Activated CD8-positive, alpha-beta T cell treated with anti-CD3 and anti-CD28 coated beads, Interleukin-2, amount 10 ng/mL, durations not matched to agents 7 days and 5 days (primary cell): ENCODE data around the gene RPP25L. TPM values are rescaled to one million over a fixed set of nuclear protein-coding genes. Genes with fewer than 3 reads are reported as not detected.
"Not testable (repeated sequence)": the region's sequence is repeated elsewhere in the genome, so short reads cannot be mapped to it uniquely, and the experiment has no call there.

Experiments used
- ATAC-seq: fragments of 150-1000 bp; cut with Tn5 transposase; one replicate; pipeline ENCODE4 v1.10.0; 2021; ENCODE audit warnings: moderate library complexity
- CTCF ChIA-PET: fragments of 350-600 bp; sonication (Branson Sonifier 250); formaldehyde crosslinking; loops from one replicate; lab custom pipeline; 2021; ENCODE audit warnings: antibody characterized with exemption; lab: Charles Lee
- POLR2A ChIA-PET: fragments of 350-600 bp; sonication (Branson Sonifier 250); formaldehyde crosslinking; loops from one replicate; lab custom pipeline; 2021; ENCODE audit warnings: antibody characterized with exemption; lab: Charles Lee
- DNase-seq: peaks from one replicate; pipeline ENCODE4 v3.0.0-alpha.2; 2020
- H3K27ac Mint-ChIP-seq: one replicate; pipeline ENCODE4 v1.8.0; 2021; ENCODE audit warnings: mild to moderate bottlenecking, mixed read lengths
- H3K27me3 Mint-ChIP-seq: one replicate; pipeline ENCODE4 v1.8.0; 2021; ENCODE audit warnings: low read depth, mixed read lengths
- H3K36me3 Mint-ChIP-seq: one replicate; pipeline ENCODE4 v1.8.0; 2021; ENCODE audit warnings: low read depth, mixed read lengths
- H3K4me1 Mint-ChIP-seq: one replicate; pipeline ENCODE4 v1.8.0; 2021; ENCODE audit warnings: low read depth, mixed read lengths
- H3K4me3 Mint-ChIP-seq: one replicate; pipeline ENCODE4 v1.8.0; 2021; ENCODE audit warnings: mild to moderate bottlenecking, mixed read lengths
- H3K9me3 Mint-ChIP-seq: one replicate; pipeline ENCODE4 v1.8.0; 2022; ENCODE audit warnings: mixed read lengths; ENCODE audit not compliant: insufficient read depth
- total RNA-seq, 2 experiments: library from RNA; stranded (reverse); gene quantifications; one replicate each; pipeline ENCODE4 v1.2.3, GENCODE V29; 2021

RPP25L gene
- total RNA-seq, 2 experiments from 2014 or later = 23.2 to 26.4 TPM

DNA sequence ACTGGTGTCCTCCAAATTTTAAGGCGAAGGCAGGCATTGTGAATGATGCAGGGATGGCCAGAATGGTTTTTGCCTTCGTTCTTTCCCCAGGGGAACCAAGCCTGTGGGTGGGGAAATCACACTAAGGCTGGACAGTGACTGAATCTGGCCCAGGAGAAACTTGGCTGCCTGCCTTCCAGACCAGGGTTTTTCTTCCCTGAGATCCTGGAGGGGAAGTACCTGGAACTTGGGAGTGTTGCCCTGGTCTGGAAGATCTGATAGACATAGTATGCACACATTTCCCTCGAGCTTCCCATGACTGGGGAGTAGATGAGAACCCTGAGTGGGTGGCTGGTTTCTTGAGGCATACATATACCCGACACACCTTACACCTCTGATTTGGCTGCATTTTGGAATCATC, 39.4 kb upstream of the RPP25L start:
- no peaks in the 10 kb centered on the region for H3K9me3 Mint-ChIP-seq
- no peak overlapping the region for H3K4me3 Mint-ChIP-seq
- ChIA-PET POLR2A (interaction anchor here (0.5 kb wide), 1 partner anchor 13 kb away, joined by 3 read pairs; no protein-coding TSS in a partner anchor), CTCF (interaction anchor here (6.8 kb wide), 1 partner anchor 11 kb away, joined by 86 read pairs; the partner anchor contains the start of gene CCL27)
- H3K27ac Mint-ChIP-seq = no peak overlapping the region
- no peak for DNase-seq
- no peaks in the 10 kb centered on the region for H3K27me3 Mint-ChIP-seq
- no peak for ATAC-seq
- peaks cover 44% of the 10 kb centered on the region for H3K4me1 Mint-ChIP-seq
- peaks cover 28% of the 10 kb centered on the region for H3K36me3 Mint-ChIP-seq

DNA sequence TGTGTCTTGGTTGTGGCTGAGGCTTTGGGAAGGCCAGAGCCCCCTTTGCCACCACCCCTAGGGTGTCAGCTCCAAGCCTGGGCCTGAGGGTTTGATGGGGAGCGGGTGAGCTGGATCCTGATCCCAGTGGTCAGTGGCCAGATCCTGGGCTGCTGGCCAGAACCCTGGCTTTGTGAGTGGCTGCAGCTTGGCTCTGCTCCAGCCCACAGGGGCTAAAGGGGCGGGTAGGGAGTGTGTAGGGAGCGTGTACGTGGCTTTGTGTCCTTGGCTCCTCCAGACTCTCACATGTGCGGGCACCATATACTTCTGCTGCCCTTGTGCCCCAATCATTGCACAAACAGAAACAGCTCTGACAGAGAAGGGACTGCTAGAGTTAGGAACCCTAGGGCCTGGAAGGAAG, 38.9 kb upstream of the RPP25L start:
- H3K27me3 Mint-ChIP-seq = no peaks in the 10 kb centered on the region
- H3K36me3 Mint-ChIP-seq = peaks cover 28% of the 10 kb centered on the region
- POLR2A ChIA-PET = interaction anchor here (0.8 kb wide), 1 partner anchor 14 kb away, joined by 3 read pairs; no protein-coding TSS in a partner anchor
- H3K4me1 Mint-ChIP-seq = peaks cover 49% of the 10 kb centered on the region
- CTCF ChIA-PET = interaction anchor here (6.8 kb wide), 1 partner anchor 12 kb away, joined by 86 read pairs; the partner anchor contains the start of gene CCL27
- DNase-seq (no peak), ATAC-seq (no peak)
- H3K27ac Mint-ChIP-seq = no peak overlapping the region
- H3K4me3 Mint-ChIP-seq = no peak overlapping the region
- no peaks in the 10 kb centered on the region for H3K9me3 Mint-ChIP-seq

DNA sequence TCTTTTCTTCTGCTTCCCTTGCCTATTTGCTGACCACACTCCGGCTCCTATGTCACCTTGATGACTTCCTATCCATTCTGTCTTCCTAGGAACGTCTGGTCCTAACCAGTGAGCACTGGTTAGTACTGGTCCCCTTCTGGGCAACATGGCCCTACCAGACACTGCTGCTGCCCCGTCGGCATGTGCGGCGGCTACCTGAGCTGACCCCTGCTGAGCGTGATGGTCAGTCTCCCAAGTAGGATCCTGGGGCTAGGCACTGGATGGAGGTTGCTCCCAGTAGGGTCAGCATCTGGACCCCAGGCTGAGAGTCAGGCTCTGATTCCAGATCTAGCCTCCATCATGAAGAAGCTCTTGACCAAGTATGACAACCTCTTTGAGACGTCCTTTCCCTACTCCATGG, 36.8 kb upstream of the RPP25L start:
- Mint-ChIP-seq H3K4me3 (peak overlapping the region; percentile 5), H3K9me3 (no peaks in the 10 kb centered on the region), H3K27ac (no peak overlapping the region), H3K36me3 (peaks cover 28% of the 10 kb centered on the region), H3K27me3 (no peaks in the 10 kb centered on the region), H3K4me1 (peaks cover 50% of the 10 kb centered on the region)
- no peak for DNase-seq
- ChIA-PET POLR2A (interaction anchor here (0.6 to 5.1 kb wide), 4 partner anchors 11 to 532 kb away, joined by 3 to 27 read pairs (median 4); partner anchors contain the start of gene DCTN3), CTCF (interaction anchor here (1.6 to 6.9 kb wide), 3 partner anchors 14 to 54 kb away, joined by 4 to 156 read pairs (median 86); partner anchors contain the start of genes CCL27 and SIGMAR1)
- ATAC-seq = no peak

DNA sequence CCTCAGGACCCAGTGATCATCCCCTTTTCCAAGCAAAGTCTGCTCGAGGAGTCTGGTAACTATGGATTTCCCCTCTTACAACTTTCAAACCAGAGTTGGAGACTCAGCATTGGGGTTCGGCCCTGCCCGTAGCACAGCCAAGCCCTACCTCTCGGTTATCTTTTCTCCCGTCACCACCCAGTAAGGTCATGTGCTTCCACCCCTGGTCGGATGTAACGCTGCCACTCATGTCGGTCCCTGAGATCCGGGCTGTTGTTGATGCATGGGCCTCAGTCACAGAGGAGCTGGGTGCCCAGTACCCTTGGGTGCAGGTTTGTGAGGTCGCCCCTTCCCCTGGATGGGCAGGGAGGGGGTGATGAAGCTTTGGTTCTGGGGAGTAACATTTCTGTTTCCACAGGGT, 35.8 kb upstream of the RPP25L start:
- CTCF ChIA-PET = interaction anchor here (0.6 to 6.9 kb wide), 6 partner anchors 9 to 467 kb away, joined by 3 to 156 read pairs (median 16); partner anchors contain the start of genes ATOSB, CCL27 and SIGMAR1

DNA sequence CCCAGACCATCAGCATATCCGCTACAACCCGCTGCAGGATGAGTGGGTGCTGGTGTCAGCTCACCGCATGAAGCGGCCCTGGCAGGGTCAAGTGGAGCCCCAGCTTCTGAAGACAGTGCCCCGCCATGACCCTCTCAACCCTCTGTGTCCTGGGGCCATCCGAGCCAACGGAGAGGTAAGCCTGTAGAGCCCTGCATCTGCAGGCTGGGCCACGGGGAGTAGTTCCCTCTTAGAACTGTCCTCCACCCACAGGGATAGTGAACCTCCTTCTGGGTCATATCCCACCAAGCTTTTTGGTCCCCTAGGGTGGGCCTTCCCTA, 35.1 kb upstream of the RPP25L start:
- Mint-ChIP-seq H3K9me3 (no peaks in the 10 kb centered on the region), H3K36me3 (peaks cover 28% of the 10 kb centered on the region), H3K27ac (peak overlapping the region; percentile 88), H3K27me3 (no peaks in the 10 kb centered on the region), H3K4me1 (peaks cover 39% of the 10 kb centered on the region), H3K4me3 (peak overlapping the region; percentile 91)
- ATAC-seq (no peak), DNase-seq (no peak)
- POLR2A ChIA-PET = interaction anchor here (1.1 to 5.1 kb wide), 7 partner anchors 9 to 27 kb away, joined by 4 to 45 read pairs (median 8); partner anchors contain the start of genes DCTN3 and SIGMAR1
- CTCF ChIA-PET = interaction anchor here (0.6 to 6.9 kb wide), 12 partner anchors 9 to 468 kb away, joined by 3 to 156 read pairs (median 8); partner anchors contain the start of genes ATOSB, CCL27, DCTN3 and RPP25L

More for the DNA sequence above, 35.8 kb upstream of the RPP25L start:
- H3K9me3 Mint-ChIP-seq = no peaks in the 10 kb centered on the region
- no peak for DNase-seq
- H3K4me3 Mint-ChIP-seq = peak overlapping the region; percentile 91
- peaks cover 43% of the 10 kb centered on the region for H3K4me1 Mint-ChIP-seq
- peak overlapping the region; percentile 88 for H3K27ac Mint-ChIP-seq
- ATAC-seq = no peak
- H3K36me3 Mint-ChIP-seq = peaks cover 28% of the 10 kb centered on the region
- POLR2A ChIA-PET = interaction anchor here (1.6 to 5.1 kb wide), 6 partner anchors 9 to 27 kb away, joined by 3 to 45 read pairs (median 10); partner anchors contain the start of genes DCTN3 and SIGMAR1
- H3K27me3 Mint-ChIP-seq = no peaks in the 10 kb centered on the region

DNA sequence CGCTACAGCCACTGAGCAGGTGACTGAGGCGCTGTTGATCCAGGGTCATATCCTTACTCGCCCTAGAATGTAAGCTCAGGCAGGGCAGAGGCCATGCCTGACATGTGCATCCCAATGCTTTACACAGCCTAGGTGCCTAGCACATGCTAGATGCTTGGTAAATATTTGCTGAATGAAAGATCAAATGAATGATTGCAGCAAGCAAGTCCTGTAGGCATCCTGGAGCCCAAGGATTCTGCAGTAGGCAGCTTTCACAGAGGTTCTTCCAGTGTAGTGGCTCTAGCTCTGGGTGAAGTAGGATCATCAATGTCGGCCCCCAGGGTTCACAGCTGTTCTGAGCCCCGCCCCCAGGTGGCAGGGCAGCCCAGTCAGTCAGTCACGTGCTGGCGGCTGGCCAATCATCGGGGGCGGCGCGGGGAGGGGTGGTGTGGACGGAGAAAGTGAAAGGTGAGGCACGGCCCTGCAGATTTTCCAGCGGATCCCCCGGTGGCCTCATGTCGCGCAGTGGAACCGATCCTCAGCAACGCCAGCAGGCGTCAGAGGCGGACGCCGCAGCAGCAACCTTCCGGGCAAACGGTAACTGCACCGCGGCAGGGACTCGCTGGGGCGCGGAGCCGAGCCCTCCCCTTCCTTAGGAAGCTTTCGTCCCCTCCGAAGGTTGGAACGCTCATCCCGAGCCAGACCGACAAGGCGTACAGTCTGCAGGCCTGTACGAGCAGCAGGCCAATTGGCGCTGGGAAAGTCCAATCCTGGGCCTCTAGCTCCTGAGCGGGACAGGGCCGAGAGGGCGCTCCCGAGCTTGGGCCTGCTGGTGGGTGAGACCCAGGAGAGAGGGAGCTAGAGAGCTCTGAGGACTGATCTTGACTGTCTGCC, 34.5 kb upstream of the RPP25L start, which contains the start of gene GALT:
TSS of gene GALT (plus strand) at position 465 of the 873 bp plus-strand sequence. CDS start at position 495, 30 bp downstream.
- H3K36me3 Mint-ChIP-seq = peaks cover 28% of the 10 kb centered on the region
- peak within 1 kb of the TSS; percentile 88 for H3K27ac Mint-ChIP-seq
- ATAC-seq (peak; percentile 90), DNase-seq (peak; percentile 98)
- ChIA-PET POLR2A (interaction anchor here (1.1 to 5.1 kb wide), 7 partner anchors 9 to 26 kb away, joined by 4 to 45 read pairs (median 8); partner anchors contain the start of genes DCTN3 and SIGMAR1), CTCF (interaction anchor here (0.6 to 6.9 kb wide), 13 partner anchors 10 to 468 kb away, joined by 3 to 156 read pairs (median 5); partner anchors contain the start of genes ATOSB, CCL27, DCTN3 and RPP25L)
- H3K27me3 Mint-ChIP-seq = no peaks in the 10 kb centered on the region
- H3K4me3 Mint-ChIP-seq = peak within 1 kb of the TSS; percentile 91
- no peaks in the 10 kb centered on the region for H3K9me3 Mint-ChIP-seq
- H3K4me1 Mint-ChIP-seq = peaks cover 36% of the 10 kb centered on the region

DNA sequence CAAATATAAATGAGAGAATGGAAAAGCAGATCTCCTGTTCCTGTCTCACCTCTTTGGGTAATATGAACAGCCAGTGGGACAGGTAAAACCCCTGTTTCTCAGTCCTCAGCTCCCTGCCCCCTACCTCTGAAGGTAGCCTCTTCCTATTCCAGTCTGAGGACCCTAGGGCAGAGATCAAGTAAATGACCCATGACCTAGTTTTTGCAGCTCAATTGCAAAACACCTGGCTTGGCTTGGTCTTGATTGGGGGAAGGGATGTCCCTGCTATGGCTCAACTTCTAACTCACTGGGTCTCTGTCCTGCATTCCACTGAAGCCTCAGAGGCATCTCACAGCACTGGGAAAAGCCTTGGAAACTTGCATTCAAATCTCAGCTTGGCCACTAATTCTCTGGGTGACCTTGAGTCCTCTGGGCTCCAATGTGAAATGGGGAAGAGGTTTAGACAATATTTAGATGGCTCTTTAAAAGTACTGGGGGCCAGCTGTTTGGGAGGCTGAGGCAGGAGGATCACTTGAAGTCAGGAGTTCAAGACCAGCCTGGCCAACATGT, 32.9 kb upstream of the RPP25L start:
- H3K4me3 Mint-ChIP-seq = no peak overlapping the region
- H3K9me3 Mint-ChIP-seq = no peaks in the 10 kb centered on the region
- peaks cover 27% of the 10 kb centered on the region for H3K36me3 Mint-ChIP-seq
- DNase-seq = no peak
- no peaks in the 10 kb centered on the region for H3K27me3 Mint-ChIP-seq
- no peak for ATAC-seq
- H3K27ac Mint-ChIP-seq = no peak overlapping the region
- ChIA-PET POLR2A (interaction anchor here (1.1 to 5.1 kb wide), 2 partner anchors 11 to 25 kb away, joined by 3 to 27 read pairs; partner anchors contain the start of gene DCTN3), CTCF (interaction anchor here (0.8 to 6.9 kb wide), 6 partner anchors 10 to 58 kb away, joined by 3 to 156 read pairs (median 4); partner anchors contain the start of genes CCL27, RPP25L and SIGMAR1)
- H3K4me1 Mint-ChIP-seq = peaks cover 33% of the 10 kb centered on the region

DNA sequence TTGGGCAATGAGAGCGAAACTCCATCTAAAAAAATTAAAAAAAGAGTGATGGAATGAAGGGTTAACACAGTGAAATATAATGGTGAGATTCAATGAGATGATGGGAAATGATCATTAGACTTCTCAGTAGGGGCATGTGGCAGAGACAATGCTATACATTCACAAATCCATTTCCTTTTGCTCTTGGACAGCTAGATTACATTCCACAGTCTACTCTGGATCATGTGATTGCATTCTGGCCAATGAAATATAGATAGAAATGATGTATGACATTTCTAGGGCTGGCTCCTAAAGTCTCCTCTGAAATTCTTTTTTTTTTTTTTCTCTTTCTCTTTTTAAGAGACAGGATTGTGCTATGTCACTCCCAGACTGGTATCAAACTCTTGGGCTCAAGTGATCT, 30.8 kb upstream of the RPP25L start:
- ChIA-PET POLR2A (interaction anchor here (0.7 to 0.8 kb wide), 3 partner anchors 13 to 594 kb away, joined by 3 read pairs; partner anchors contain the start of genes DCTN3 and UBAP2), CTCF (interaction anchor here (0.8 to 6.9 kb wide), 3 partner anchors 8 to 25 kb away, joined by 3 to 156 read pairs (median 6); partner anchors contain the start of gene SIGMAR1)
- Mint-ChIP-seq H3K36me3 (peaks cover 8% of the 10 kb centered on the region), H3K27ac (no peak overlapping the region), H3K9me3 (no peaks in the 10 kb centered on the region), H3K4me3 (no peak overlapping the region), H3K27me3 (no peaks in the 10 kb centered on the region), H3K4me1 (peaks cover 25% of the 10 kb centered on the region)
- ATAC-seq (no peak), DNase-seq (no peak)

DNA sequence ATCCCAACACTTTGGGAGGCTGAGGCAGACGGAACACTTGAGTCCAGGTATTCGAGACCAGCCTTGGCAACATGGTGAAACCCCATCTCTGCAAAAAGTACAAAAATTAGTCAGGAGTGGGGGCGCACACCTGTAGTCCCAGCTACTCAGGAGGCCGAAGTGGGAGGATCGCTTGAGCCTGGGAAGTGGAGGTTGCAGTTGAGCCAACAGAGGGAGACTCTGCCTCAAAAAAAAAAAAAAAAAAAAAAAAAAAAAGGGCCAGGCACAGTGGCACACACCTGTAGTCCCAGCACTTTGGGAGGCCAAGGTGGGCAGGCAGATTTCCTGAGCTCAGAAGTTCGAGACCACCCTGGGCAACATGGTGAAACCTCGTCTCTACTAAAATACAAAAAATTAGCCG, 27.4 kb upstream of the RPP25L start:
- ATAC-seq, H3K27me3 Mint-ChIP-seq, H3K9me3 Mint-ChIP-seq, H3K4me3 Mint-ChIP-seq, POLR2A ChIA-PET, H3K27ac Mint-ChIP-seq, DNase-seq: not testable (repeated sequence)
- peaks cover 33% of the 10 kb centered on the region for H3K4me1 Mint-ChIP-seq
- peaks cover 19% of the 10 kb centered on the region for H3K36me3 Mint-ChIP-seq
- CTCF ChIA-PET = interaction anchor here (2.5 to 8.9 kb wide), 3 partner anchors 16 to 63 kb away, joined by 19 to 171 read pairs (median 131); partner anchors contain the start of genes DCTN3 and RPP25L

DNA sequence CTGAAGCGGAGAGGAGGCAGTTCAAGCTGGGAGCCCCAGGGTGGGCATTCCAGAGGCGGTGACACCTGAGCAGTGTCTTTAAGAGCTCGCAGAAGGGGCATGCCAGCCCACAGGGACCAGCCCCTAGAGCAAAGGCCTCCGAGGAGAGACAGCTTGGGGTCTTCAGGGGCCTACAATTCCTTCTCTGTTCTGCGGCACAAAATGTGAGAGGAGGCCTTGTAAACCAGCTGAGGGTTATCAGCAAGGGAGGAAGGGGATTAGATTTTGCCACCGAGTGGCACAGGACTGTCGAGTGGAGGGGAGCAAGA, 26.2 kb upstream of the RPP25L start:
- CTCF ChIA-PET = interaction anchor here (1.0 to 9.0 kb wide), 13 partner anchors 8 to 137 kb away, joined by 3 to 171 read pairs (median 5); partner anchors contain the start of genes CCL27, DCTN3, GALT and RPP25L

More for the DNA sequence above, 26.2 kb upstream of the RPP25L start:
- Mint-ChIP-seq H3K9me3 (no peaks in the 10 kb centered on the region), H3K4me3 (peak overlapping the region; percentile 85), H3K36me3 (peaks cover 19% of the 10 kb centered on the region), H3K27me3 (no peaks in the 10 kb centered on the region), H3K4me1 (peaks cover 38% of the 10 kb centered on the region), H3K27ac (peak overlapping the region; percentile 87)
- POLR2A ChIA-PET = interaction anchor here (0.7 to 2.9 kb wide), 11 partner anchors 9 to 27 kb away, joined by 3 to 45 read pairs (median 7); partner anchors contain the start of genes CCL27, DCTN3, GALT and RPP25L
- DNase-seq (no peak), ATAC-seq (no peak)
